ENCODE measurements around the gene PTPRB. TPM values are rescaled to one million over a fixed set of nuclear protein-coding genes. Genes with fewer than 3 reads are reported as not detected.
A peak's percentile ranks its signal among the peaks of the same experiment; 100 is the strongest.

PTPRB gene
- total RNA-seq, 6 donors from 2014 or later: 68.8 to 113 (median 80.8) TPM

GRCh38 chr12:70660620-70661219 lies 23.5 kb upstream of the PTPRB start:
- DNase-seq (peak in 1 of 2 donors; percentile 57), ATAC-seq (ENCODE audit: low FRiP score in 2 of 2) (peak; percentile 67 to 70)
- 82 to 89% methylated on average over 5 of the region's 5 CpGs for WGBS, 2 donors
- H3K4me3 ChIP-seq: no peak overlapping the region
- no peaks in the 10 kb centered on the region for H3K27me3 ChIP-seq
- H3K9me3 ChIP-seq: no peaks in the 10 kb centered on the region
- no peak overlapping the region for H3K27ac ChIP-seq
- no peaks in the 10 kb centered on the region for H3K36me3 ChIP-seq
- H3K4me1 ChIP-seq: peaks cover 0 to 3% (median 0%) of the 10 kb centered on the region in 4 donors
- no peak for TF ChIP-seq POLR2A (IDR thresholded peaks at IDR 0.05)
- peak in 1 of 2 donors; percentile 55 for TF ChIP-seq POLR2AphosphoS5 (IDR thresholded peaks at IDR 0.05)
- TF ChIP-seq CTCF (IDR thresholded peaks at IDR 0.05): no peak
- peak in 1 of 4 donors; percentile 74 for TF ChIP-seq EP300 (IDR thresholded peaks at IDR 0.05)

- Histone ChIP-seq H3K4me1 (peaks cover 0 to 3% (median 0%) of the 10 kb centered on the region in 4 donors), H3K36me3 (no peaks in the 10 kb centered on the region), H3K27me3 (no peaks in the 10 kb centered on the region), H3K4me3 (no peak overlapping the region), H3K27ac (no peak overlapping the region), H3K9me3 (no peaks in the 10 kb centered on the region)
- no peak for ATAC-seq (ENCODE audit: low FRiP score in 2 of 2)
- WGBS, 2 donors: 96 to 98% methylated on average over 5 of the region's 5 CpGs
- TF ChIP-seq POLR2AphosphoS5 (IDR thresholded peaks at IDR 0.05): no peak
- TF ChIP-seq CTCF (IDR thresholded peaks at IDR 0.05): no peak
- no peak for TF ChIP-seq EP300 (IDR thresholded peaks at IDR 0.05)
- no peak for TF ChIP-seq POLR2A (IDR thresholded peaks at IDR 0.05)
- no peak for DNase-seq
Measured at GRCh38 chr12:70660002-70660604, 22.9 kb upstream of the PTPRB start.

- TF ChIP-seq POLR2A (IDR thresholded peaks at IDR 0.05) (no peak), POLR2AphosphoS5 (IDR thresholded peaks at IDR 0.05) (no peak), EP300 (IDR thresholded peaks at IDR 0.05) (no peak), CTCF (IDR thresholded peaks at IDR 0.05) (no peak)
- no peak overlapping the region for H3K27ac ChIP-seq
- H3K4me3 ChIP-seq: no peak overlapping the region
- no peaks in the 10 kb centered on the region for H3K36me3 ChIP-seq
- ATAC-seq (ENCODE audit: low FRiP score in 2 of 2): no peak
- no peak for DNase-seq
- no peaks in the 10 kb centered on the region for H3K27me3 ChIP-seq
- peaks cover 0 to 3% (median 0%) of the 10 kb centered on the region in 4 donors for H3K4me1 ChIP-seq
- WGBS, 2 donors: 93 to 96% methylated on average over 6 of the region's 6 CpGs
- H3K9me3 ChIP-seq: no peaks in the 10 kb centered on the region
Measured at GRCh38 chr12:70659077-70659606, 21.9 kb upstream of the PTPRB start.

GRCh38 chr12:70657616-70658286 lies 20.5 kb upstream of the PTPRB start:
- H3K4me1 ChIP-seq: peaks cover 0 to 3% (median 0%) of the 10 kb centered on the region in 4 donors
- no peak overlapping the region for H3K27ac ChIP-seq
- 84 to 87% methylated on average over 4 of the region's 4 CpGs for WGBS, 2 donors
- H3K4me3 ChIP-seq: no peak overlapping the region
- ATAC-seq (ENCODE audit: low FRiP score in 2 of 2) (no peak), DNase-seq (no peak)
- H3K36me3 ChIP-seq: no peaks in the 10 kb centered on the region
- H3K9me3 ChIP-seq: no peaks in the 10 kb centered on the region
- TF ChIP-seq POLR2AphosphoS5 (IDR thresholded peaks at IDR 0.05): no peak
- no peaks in the 10 kb centered on the region for H3K27me3 ChIP-seq

GRCh38 chr12:70652451-70652850 lies 15.2 kb upstream of the PTPRB start:
- no peaks in the 10 kb centered on the region for H3K27me3 ChIP-seq
- H3K4me1 ChIP-seq: peaks cover 0 to 8% (median 1%) of the 10 kb centered on the region in 4 donors
- WGBS, 2 donors: 75 to 79% methylated on average over 1 of the region's 1 CpG
- no peak for ATAC-seq (ENCODE audit: low FRiP score in 2 of 2)
- DNase-seq: no peak
- H3K27ac ChIP-seq: no peak overlapping the region
- H3K4me3 ChIP-seq: no peak overlapping the region
- TF ChIP-seq POLR2AphosphoS5 (IDR thresholded peaks at IDR 0.05): no peak
- TF ChIP-seq CTCF (IDR thresholded peaks at IDR 0.05): no peak
- no peak for TF ChIP-seq POLR2A (IDR thresholded peaks at IDR 0.05)
- no peak for TF ChIP-seq EP300 (IDR thresholded peaks at IDR 0.05)
- no peaks in the 10 kb centered on the region for H3K36me3 ChIP-seq
- H3K9me3 ChIP-seq: no peaks in the 10 kb centered on the region
